COLO668 (cell line): ENCODE results near the gene ABHD1.
"Not testable (repeated sequence)": the region's sequence is repeated elsewhere in the genome, so short reads cannot be mapped to it uniquely, and the experiment has no call there.

Experiments
- DNase-seq: peaks from one replicate; lab custom pipeline; 2025; ENCODE audit not compliant: unreplicated experiment; lab: John Stamatoyannopoulos, UW

ABHD1 gene

DNA sequence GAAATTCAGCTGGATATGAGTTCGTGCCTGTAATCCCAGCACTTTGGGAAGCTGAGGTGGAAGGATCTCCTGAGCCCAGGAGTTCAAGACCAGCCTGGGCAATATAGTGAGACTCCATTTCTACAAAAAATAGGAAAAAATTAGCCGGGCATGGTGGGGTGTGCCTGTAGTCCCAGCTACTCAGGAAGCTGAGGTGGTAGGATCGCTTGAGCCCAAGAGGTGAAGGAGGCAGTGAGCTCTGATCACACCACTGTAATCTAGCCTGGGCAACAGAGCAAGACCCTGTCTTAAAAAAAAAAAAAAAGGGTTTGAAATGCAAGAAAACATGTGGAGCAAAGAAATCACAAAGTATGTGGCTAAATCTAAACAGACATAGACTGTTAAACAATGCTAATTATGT is 14.5 kb upstream of the ABHD1 start:
- DNase-seq: no peak

DNA sequence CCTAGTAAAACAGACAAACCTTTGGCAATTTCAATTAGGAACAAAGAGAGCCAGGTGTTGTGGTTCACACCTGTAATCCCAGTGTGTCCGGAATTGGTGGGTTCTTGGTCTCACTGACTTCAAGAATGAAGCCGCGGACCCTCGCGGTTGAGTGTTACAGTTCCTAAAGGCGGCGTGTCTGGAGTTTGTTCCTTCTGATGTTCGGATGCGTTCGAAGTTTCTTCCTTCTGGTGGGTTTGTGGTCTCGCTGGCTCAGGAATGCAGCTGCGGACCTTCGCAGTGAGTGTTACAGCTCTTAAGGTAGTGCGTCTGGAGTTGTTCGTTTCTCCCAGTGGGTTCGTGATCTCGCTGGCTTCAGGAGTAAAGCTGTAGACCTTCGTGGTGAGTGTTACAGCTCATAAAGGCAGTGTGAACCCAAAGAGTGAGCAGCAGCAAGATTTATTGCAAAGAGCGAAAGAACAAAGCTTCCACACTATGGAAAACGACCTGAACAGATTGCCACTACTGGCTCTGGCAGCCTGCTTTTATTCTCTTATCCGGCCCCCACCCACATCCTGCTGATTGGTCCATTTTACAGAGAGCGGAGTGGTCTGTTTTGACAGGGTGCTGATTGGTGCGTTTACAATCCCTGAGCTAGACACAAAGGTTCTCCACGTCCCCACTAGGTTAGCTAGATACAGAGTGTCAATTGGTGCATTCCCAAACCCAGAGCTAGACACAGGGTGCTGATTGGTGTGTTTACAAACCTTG is 12.8 kb upstream of the ABHD1 start:
- DNase-seq: not testable (repeated sequence)

DNA sequence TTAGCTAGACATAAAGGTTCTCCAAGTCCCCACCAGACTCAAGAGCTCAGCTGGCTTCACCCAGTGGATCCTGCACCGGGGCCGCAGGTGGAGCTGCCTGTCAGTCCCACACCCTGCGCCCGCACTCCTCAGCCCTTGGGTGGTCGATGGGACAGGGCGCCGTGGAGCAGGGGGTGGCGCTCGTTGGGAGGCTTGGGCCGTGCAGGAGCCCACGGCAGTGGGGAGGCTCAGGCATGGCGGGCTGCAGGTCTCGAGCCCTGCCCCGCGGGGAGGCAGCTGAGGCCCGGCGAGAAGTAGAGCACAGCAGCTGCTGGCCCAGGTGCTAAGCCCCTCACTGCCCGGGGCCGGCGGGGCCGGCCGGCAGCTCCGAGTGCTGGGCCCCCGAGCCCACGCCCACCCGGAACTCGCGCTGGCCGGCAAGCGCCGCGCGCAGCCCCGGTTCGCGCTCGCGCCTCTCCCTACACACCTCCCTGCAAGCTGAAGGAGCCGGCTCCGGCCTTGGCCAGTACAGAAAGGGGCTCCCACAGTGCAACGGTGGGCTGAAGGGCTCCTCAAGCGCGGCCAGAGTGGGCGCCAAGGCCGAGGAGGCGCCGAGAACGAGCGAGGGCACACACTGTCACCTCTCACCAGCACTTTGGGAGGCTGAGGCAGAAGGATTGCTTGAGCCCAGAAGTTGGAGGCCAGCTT is 12.1 kb upstream of the ABHD1 start:
- DNase-seq: not testable (repeated sequence)

DNA sequence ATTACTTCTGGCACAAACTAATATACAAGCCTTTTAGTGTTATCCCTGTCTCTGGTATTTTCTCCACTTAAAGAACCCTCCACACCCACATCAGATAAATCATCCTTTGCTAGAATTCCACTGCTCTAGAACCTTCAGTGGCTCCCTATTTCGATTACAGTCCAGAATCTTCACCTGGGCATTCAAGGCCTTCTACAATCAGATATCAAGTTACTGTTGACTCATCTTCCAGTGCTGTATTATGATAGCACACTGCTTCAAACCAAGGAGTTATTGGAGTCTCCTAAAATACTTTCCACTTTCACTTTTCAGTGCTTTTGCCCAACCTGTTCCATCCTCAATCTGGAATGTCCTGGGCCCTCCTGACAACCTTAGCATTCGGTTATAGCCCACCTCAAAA is 8.1 kb upstream of the ABHD1 start:
- DNase-seq: no peak

DNA sequence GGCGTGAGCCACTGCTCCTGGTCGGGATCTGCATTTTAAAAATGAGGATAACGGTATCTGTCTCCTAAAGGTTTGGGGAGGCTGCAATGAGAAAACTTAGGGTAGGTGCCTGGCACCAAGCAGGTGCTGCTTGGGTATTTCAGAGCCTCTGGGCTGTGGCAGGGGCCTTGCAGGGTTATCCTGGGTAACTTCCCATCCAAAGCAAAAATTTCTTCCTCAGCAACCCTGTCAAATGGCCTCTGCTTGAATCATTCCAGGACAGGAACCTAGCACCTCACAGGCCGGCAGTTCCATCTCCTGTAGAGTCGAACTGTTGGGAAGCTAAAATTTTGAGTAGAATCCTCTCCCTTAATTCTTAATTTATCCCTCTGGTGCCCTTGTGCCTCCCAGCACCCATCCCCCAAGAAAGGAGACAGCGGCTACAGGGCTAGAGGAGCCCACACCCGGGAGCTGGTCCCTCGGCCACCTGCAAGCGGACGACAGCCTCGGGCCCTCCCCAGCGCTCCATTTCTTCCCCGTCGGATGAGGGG is 5.6 kb upstream of the ABHD1 start:
- DNase-seq: no peak

DNA sequence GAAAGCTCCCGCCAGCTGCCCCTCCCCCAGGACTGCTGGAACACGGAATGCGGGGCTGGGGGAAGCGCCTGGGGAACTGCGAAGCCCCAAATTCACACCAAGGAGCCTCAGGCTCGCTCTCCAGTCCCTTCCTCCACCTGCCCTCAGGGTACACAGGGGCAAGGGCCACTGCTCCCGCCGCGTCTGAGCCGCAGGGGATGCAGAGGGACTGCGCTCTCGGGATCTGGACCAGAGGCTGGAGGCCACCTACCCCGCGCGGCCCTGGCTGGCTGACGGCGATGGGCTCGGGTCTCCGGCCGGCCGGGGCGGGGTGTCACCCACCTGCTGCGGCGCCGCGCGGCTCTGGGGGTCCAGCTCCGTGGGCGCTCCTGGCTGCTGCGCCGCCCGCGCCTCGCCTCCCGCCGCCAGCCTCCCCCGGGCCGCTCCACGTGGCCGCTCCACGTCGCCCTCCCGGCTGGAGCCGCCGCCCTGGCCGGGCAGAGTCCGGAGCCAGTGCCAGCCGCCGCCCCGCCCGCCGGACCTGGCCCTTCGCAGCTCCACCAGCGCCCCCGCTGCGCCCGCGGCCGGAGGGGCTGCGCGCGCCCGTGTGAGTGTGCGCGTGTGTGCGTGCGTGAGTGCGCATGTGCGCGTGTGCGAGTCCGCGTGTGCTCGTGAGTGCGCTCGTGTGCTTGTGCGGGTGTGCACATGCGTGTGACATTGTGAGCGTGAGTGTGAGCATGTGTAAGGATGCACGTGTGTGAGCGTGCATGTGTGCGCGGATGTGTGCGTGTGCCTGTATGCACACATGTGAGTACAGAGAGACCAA is 4.9 kb upstream of the ABHD1 start, which contains the start of gene CGREF1:
CGREF1 (minus strand) TSS at position 604 of the 805 bp plus-strand sequence. CDS start 14,762 bp downstream, outside the sequence.
- peak; percentile 40 for DNase-seq

DNA sequence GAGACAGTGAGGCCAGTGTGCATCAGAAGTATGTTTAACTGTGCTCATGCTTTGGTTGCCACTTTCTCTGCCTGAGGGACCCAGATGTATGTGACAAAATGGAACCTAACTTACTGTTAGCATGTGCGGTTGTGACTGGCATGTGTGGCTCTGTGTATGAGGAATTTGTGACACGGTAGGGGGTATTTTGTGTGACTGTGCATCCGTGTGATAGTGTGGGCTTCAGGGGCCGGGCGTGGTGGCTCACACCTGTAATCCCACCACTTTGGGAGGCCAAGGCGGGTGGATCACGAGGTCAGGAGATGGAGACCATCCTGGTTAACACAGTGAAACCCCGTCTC is 4.3 kb upstream of the ABHD1 start:
- DNase-seq: not testable (repeated sequence)

DNA sequence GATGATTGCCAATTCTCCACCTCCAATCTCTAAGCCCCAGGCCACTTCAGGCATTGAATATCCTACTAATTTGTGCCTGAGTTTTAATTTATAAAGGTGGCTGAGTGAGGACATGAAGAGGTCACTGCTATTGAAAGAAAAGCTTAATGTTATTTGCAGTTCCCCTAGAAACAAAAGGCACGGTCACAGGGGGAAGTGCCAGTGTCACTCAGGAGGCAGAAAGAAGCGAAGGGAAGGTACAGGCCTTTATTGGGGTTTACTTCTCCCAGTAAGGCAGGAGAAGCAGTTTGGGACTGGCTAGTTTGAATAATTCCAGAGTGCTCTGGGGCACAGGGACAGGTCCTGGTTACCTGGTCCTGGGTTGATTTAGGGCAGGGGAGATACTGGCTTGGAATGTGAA is 1.7 kb upstream of the ABHD1 start:
- DNase-seq: no peak

DNA sequence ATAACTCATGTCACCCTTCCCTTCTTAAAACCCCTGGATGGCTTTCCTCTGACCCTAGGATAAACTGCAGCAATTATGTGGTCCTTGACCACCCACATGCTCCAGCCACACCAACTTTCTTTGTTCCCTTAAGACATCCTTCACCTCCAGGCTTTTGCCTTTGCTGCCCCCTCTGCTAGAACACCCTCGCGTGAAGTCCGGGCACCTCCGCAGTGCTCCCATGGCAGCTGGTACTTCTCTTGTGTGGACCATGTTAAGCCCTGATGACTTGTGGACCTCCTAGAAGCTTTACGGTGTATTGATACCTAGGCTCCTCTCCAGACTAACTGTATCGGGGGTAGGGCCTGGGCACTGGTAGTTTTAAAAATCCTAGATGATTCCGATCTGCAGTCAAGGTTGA is 824 bp upstream of the ABHD1 start:
- DNase-seq: no peak

DNA sequence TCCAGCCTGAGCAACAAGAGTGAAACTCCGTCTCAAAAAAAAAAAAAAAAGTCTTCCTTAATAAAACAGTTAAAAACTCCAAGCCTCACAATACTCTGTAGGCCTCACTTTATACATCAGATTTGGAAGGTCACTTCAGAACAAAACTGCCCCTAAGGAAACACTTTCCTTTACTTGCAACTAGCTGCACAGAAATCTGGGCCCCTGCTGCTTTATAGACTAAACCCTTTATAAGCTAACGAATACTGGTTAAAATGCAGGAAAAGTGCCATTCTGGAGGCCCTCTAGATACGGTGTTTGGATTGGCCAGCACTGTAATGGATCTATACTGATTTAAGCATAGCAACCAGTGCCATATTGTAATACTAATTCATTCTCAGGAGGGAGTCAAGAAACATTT is 1.5 kb downstream of the ABHD1 start:
- DNase-seq: no peak

DNA sequence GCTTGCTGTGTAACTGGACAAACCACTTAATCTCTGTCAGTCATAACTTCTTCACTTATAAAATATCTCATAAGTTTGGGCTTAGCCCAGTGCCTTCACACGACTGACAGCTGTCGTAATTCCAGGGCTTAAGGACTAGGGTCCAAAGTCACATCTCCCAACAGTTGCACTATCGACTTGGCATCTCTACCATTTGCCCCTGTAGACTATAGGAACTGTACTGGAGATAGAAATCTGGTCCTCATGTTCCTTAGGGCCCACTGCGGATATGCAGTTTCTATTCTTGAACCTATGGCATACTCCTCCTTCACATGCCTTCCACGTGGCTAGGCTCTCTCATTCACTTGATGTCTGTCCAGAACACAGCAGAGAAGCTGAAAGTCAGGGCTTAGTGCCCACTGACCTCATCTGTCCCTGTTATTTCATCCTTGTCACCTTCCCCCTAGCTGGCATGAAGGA is 2.7 kb downstream of the ABHD1 start:
- DNase-seq: no peak

DNA sequence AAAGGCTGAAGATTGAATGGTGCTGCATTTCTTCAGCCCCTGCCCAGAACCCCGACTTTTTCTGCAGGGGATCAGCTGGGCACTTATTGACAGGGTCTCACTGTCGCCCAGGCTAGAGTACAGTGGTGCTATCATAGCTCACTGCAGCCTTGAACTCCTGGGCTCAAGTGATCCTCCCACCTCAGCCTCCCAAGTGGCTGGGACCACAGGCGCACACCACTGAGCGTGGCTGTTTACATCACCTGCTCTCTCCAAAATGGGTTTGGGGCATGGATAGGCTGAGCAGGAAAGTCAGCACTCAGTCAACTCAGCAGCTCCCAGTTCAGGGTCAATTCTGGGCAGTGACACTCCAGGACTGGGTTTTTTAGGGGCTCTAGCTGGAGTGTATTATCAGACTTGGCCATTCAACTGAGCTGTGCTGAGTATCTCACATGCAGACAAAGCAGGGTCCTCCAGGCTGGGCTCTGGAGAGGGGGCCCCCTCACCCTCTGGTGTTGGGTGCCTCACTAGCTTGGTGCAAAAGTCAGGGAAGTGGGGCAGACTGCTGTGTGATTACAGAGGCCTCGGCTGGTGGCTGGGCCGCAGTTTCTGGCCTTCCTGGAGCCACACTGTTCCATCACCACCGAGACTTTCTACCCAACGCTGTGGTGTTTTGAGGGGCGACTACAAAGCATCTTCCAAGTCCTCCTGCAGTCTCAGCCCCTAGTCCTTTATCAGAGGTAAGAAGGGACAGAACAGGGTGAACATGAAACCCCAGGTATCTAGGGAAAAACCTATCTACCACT is 4.5 kb downstream of the ABHD1 start:
- DNase-seq: no peak

DNA sequence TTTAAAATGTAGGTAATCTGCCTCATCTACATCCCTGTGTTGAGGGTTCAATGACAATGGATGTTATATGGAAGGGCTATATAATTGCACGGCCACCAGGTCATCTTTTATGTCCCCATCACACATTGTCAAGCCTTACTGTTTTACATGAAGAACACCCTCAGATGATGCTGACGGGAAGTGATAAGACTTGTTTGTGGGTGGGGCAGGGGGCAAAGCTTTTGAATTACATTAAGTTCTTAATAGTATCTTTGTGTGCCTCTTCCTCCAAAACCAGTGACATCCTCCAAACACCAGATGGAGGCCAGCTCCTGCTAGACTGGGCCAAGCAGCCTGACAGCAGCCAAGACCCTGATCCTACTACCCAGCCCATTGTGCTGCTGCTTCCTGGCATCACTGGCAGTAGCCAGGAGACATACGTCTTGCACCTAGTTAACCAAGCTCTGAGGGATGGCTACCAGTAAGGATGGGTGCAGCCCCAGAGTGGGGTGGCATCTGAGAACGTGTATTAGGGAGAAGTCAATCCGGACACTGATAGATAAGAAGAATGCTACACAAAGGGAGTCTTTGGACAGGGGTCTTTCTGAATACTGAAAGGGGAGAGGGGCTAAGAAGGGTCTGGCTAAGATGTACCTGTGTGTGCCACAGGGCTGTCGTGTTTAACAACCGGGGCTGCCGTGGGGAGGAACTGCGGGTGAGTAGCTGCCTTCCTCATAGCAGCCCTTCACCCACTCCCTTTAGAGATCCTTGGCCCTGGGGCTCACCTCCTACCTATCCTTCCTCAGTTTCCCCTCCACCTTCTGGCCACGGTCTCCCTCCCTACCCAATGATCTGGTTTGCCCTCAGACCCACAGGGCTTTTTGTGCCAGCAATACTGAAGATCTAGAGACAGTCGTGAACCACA is 5.3 kb downstream of the ABHD1 start:
- no peak for DNase-seq

DNA sequence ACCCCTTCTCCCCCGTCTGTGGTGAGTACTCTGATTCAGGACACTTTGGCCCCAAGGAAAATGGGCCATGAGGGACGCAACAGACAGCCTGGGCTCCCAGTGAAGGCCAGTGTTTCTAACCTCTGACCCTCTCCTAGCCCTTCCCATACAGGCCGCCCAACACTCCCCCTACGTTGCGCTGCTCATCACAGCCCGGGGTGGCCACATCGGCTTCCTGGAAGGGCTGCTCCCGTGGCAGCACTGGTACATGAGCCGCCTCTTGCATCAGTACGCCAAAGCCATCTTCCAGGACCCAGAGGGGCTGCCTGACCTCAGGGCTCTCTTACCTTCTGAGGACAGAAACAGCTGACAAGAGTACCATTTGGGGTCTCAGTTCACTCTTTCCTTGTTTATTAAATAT is 6.8 kb downstream of the ABHD1 start:
- no peak for DNase-seq

DNA sequence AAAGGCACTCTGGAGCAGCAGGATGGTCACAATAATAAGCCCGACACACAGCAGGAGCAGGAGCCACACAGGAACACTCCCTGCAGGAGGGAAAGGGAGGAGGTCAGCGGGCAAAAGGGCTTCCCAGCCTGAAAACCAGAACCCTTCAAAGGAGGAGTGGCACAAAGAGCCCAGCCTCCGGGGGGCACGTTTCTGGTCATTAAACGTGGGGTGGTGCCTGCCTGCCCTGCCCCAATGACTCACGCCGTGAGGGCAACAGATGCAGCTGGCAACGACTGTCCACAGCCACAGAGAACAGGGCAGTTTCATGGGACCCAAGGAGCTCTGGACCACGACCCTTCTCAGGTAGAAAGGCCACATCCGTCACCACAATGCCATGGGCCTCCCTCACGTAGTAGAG is 7.8 kb downstream of the ABHD1 start:
- DNase-seq: no peak

DNA sequence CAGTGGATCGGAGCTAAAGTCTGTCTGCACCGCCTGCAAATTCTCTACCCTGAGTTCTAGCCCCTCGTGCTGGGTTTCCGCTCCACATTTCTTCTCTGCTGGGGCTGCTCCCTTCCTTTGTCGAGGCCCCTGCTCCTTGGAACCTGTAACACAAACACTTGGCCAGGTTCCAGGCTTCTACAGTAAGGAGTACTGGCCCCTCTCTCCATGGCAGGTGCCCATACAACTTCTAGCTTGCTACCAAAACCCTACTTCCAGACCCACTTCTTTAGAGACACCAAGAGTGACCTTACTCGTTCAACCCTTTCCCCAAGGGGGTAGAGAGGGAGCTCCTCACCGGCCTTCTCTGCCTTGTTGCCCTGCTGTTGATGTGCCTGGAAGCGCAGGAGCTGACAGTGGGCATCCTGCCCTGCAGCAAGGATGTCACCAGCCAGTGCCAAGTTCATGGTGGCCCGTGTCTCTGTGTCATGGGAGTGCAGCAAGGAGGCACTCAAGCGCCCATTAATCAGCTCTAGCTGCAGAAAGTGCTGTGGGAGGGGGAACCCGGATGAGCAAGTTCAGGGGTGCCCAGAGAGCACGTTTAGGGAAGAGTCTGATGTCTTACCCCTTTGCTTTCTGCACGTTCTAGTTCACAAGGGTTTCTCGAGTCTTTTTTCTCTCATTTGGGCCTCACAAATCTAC is 9.7 kb downstream of the ABHD1 start:
- no peak for DNase-seq

DNA sequence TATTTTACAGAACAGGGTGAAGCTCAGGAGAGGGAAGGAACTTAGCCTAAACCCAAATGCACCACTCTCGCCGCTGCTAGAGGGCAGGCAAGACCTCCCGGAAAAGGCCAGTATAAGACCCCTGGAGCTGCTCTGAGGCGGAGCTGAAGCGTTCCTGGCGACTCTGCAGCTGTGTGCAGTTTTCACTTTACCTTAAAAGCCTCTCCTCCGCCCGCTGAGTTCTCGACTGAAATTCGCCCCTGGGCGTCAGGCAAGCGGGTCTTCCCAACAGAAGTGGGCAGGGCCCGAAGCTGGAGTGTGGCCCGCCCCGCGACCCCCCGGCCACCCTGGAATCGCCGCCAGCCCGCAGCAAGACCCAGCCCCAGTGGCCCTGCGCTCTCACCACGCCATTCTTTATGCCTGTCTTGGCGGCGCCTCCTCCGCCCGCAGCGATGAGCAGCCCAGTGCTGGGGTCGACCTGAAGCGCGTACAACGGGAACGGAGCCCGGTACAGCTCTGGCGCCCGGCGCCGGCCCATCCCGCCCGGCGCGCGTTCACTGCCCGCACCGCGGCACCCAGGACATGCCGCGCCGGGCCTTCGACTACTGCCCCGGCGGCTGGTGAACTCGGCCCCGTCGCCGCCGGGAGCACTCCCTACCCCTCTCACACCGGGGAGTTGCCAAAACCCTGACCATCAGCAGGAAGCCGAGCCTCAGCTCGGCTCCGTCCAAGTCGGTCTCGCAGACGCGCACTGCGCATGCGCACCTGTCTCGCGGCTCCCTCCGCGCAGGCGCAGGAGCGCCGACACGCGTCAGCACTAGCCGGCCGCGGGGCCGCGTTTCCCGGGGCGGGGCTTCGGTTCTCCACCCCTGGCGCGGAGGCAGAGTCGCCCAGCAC is 10.5 kb downstream of the ABHD1 start, which contains the start of gene PREB:
PREB (minus strand) TSS at position 732 of the 876 bp plus-strand sequence; CDS start at position 517, 215 bp downstream.
- DNase-seq: peak; percentile 98
